ENCODE results near the gene PIM1.

PIM1 gene

GRCh38 chr6:37136821-37137200 lies 33.1 kb upstream of the PIM1 start:
- Histone ChIP-seq H3K9me3 (ENCODE audit: severe bottlenecking) (no peaks in the 10 kb centered on the region), H3K4me3 (ENCODE audit: low read depth, low read length) (no peak overlapping the region), H3K27me3 (ENCODE audit: insufficient read depth, low read depth, severe bottlenecking) (no peaks in the 10 kb centered on the region), H3K36me3 (no peaks in the 10 kb centered on the region), H3K27ac (no peak overlapping the region)
- TF ChIP-seq CTCF (IDR thresholded peaks at IDR 0.05; ENCODE audit: low read depth, low read length), result no peak
- DNase-seq, result no peak

- no peak for TF ChIP-seq CTCF (IDR thresholded peaks at IDR 0.05; ENCODE audit: low read depth, low read length)
- Histone ChIP-seq H3K27ac (no peak overlapping the region), H3K4me3 (ENCODE audit: low read depth, low read length) (no peak overlapping the region), H3K9me3 (ENCODE audit: severe bottlenecking) (no peaks in the 10 kb centered on the region), H3K27me3 (ENCODE audit: insufficient read depth, low read depth, severe bottlenecking) (no peaks in the 10 kb centered on the region), H3K36me3 (no peaks in the 10 kb centered on the region)
- no peak for DNase-seq
Observed at GRCh38 chr6:37137201-37138090, 32.5 kb upstream of the PIM1 start.

GRCh38 chr6:37138856-37139229 lies 31.1 kb upstream of the PIM1 start:
- no peaks in the 10 kb centered on the region for H3K27me3 ChIP-seq (ENCODE audit: insufficient read depth, low read depth, severe bottlenecking)
- no peak for DNase-seq
- TF ChIP-seq CTCF (IDR thresholded peaks at IDR 0.05; ENCODE audit: low read depth, low read length), result no peak
- H3K27ac ChIP-seq, result no peak overlapping the region
- H3K9me3 ChIP-seq (ENCODE audit: severe bottlenecking), result no peaks in the 10 kb centered on the region
- H3K4me3 ChIP-seq (ENCODE audit: low read depth, low read length), result no peak overlapping the region
- H3K36me3 ChIP-seq, result no peaks in the 10 kb centered on the region

- H3K27ac ChIP-seq, result no peak overlapping the region
- H3K27me3 ChIP-seq (ENCODE audit: insufficient read depth, low read depth, severe bottlenecking), result no peaks in the 10 kb centered on the region
- no peak overlapping the region for H3K4me3 ChIP-seq (ENCODE audit: low read depth, low read length)
- no peak for TF ChIP-seq CTCF (IDR thresholded peaks at IDR 0.05; ENCODE audit: low read depth, low read length)
- H3K9me3 ChIP-seq (ENCODE audit: severe bottlenecking), result no peaks in the 10 kb centered on the region
- H3K36me3 ChIP-seq, result no peaks in the 10 kb centered on the region
- no peak for DNase-seq
Observed at GRCh38 chr6:37139230-37139962, 30.6 kb upstream of the PIM1 start.

GRCh38 chr6:37140145-37140544 lies 29.8 kb upstream of the PIM1 start:
- H3K9me3 ChIP-seq (ENCODE audit: severe bottlenecking), result no peaks in the 10 kb centered on the region
- TF ChIP-seq CTCF (IDR thresholded peaks at IDR 0.05; ENCODE audit: low read depth, low read length), result no peak
- H3K27ac ChIP-seq, result no peak overlapping the region
- H3K36me3 ChIP-seq, result no peaks in the 10 kb centered on the region
- no peak for DNase-seq
- no peaks in the 10 kb centered on the region for H3K27me3 ChIP-seq (ENCODE audit: insufficient read depth, low read depth, severe bottlenecking)
- H3K4me3 ChIP-seq (ENCODE audit: low read depth, low read length), result no peak overlapping the region

All from WERI-Rb-1 (cell line).